ENCODE data around the gene GJA10.
A peak's percentile ranks its signal among the peaks of the same experiment; 100 is the strongest.

The GJA10 gene

GRCh38 chr6:89944826-89945407 lies 50.6 kb downstream of the GJA10 start:
- peak; percentile 50 for TF ChIP-seq CTCF (conservative IDR thresholded peaks at IDR 0.05; ENCODE audit: low read depth, low read length)
- H3K4me3 ChIP-seq (ENCODE audit: low read length), result no peak overlapping the region
- no peak for DNase-seq (ENCODE audit: low read depth)

All from retinal pigment epithelial cell (primary cell).